GM08714 (cell line): ENCODE measurements around the gene TMEM117.
"Not testable (repeated sequence)": the region's sequence is repeated elsewhere in the genome, so short reads cannot be mapped to it uniquely, and the experiment has no call there.

Experiments used
- H3K4me3 ChIP-seq: fragments of 200-500 bp; sonication (Bioruptor generic); 2 replicates; pipeline ENCODE4 v1.5.1; 2014; ENCODE audit warnings: mild to moderate bottlenecking, low read length, inconsistent platforms
- ZNF274 ChIP-seq: IDR thresholded peaks from 2 replicates; pipeline ENCODE4 v1.6.1; 2012; ENCODE audit warnings: mild to moderate bottlenecking, low read depth, low read length

Gene TMEM117

GRCh38 chr12:43824207-43824775 is 11.6 kb upstream of the TMEM117 start:
- H3K4me3 ChIP-seq = no peak overlapping the region
- TF ChIP-seq ZNF274 = no peak

- no peak for TF ChIP-seq ZNF274
- no peak overlapping the region for H3K4me3 ChIP-seq
Measured at GRCh38 chr12:43826681-43827080, 9.2 kb upstream of the TMEM117 start.

- H3K4me3 ChIP-seq = no peak overlapping the region
- no peak for TF ChIP-seq ZNF274
Measured at GRCh38 chr12:43827093-43827492, 8.8 kb upstream of the TMEM117 start.

GRCh38 chr12:43832463-43833168 is 3.3 kb upstream of the TMEM117 start:
- no peak overlapping the region for H3K4me3 ChIP-seq
- no peak for TF ChIP-seq ZNF274

GRCh38 chr12:43835264-43835655 is 621 bp upstream of the TMEM117 start:
- no peak for TF ChIP-seq ZNF274
- peak overlapping the region; percentile 99; the same call in 1 of the 2 replicates for H3K4me3 ChIP-seq

GRCh38 chr12:43836475-43836989 is 651 bp downstream of the TMEM117 start:
- peak overlapping the region; percentile 99 for H3K4me3 ChIP-seq
- no peak for TF ChIP-seq ZNF274

GRCh38 chr12:43840338-43840737 is 4.5 kb downstream of the TMEM117 start:
- H3K4me3 ChIP-seq = no peak overlapping the region
- TF ChIP-seq ZNF274 = no peak

GRCh38 chr12:43841253-43841652 is 5.4 kb downstream of the TMEM117 start:
- no peak for TF ChIP-seq ZNF274
- H3K4me3 ChIP-seq = no peak overlapping the region

GRCh38 chr12:43842259-43842658 is 6.4 kb downstream of the TMEM117 start:
- TF ChIP-seq ZNF274 = no peak
- no peak overlapping the region for H3K4me3 ChIP-seq

- H3K4me3 ChIP-seq = not testable (repeated sequence)
Measured at GRCh38 chr12:43847425-43848225, 11.7 kb downstream of the TMEM117 start.

- no peak for TF ChIP-seq ZNF274
- H3K4me3 ChIP-seq = no peak overlapping the region
Measured at GRCh38 chr12:43848226-43848507, 12.3 kb downstream of the TMEM117 start.

GRCh38 chr12:43848786-43849185 is 12.9 kb downstream of the TMEM117 start:
- TF ChIP-seq ZNF274 = no peak
- no peak overlapping the region for H3K4me3 ChIP-seq

- no peak for TF ChIP-seq ZNF274
- H3K4me3 ChIP-seq = no peak overlapping the region
Measured at GRCh38 chr12:43852744-43853143, 16.9 kb downstream of the TMEM117 start.

GRCh38 chr12:43856972-43857371 is 21.1 kb downstream of the TMEM117 start:
- no peak overlapping the region for H3K4me3 ChIP-seq
- TF ChIP-seq ZNF274 = no peak

- TF ChIP-seq ZNF274 = no peak
- H3K4me3 ChIP-seq = no peak overlapping the region
Measured at GRCh38 chr12:43858096-43858495, 22.2 kb downstream of the TMEM117 start.
